HPDE6-E6E7 (cell line): Measurements from ENCODE around the gene MGST1.
"Not testable (repeated sequence)": the region's sequence is repeated elsewhere in the genome, so short reads cannot be mapped to it uniquely, and the experiment has no call there.

Experiments used
- DNase-seq: peaks from one replicate; pipeline ENCODE4 v3.0.0; 2011; ENCODE audit warnings: missing footprints; ENCODE audit errors: extremely low spot score

Gene MGST1

GRCh38 chr12:16352481-16352880 is 5.0 kb downstream of the MGST1 start:
- DNase-seq: no peak

GRCh38 chr12:16358878-16359277 is 11.4 kb downstream of the MGST1 start:
- DNase-seq: no peak

- DNase-seq: no peak
Measured at GRCh38 chr12:16359512-16360491, 12.4 kb downstream of the MGST1 start.

- no peak for DNase-seq
Measured at GRCh38 chr12:16361142-16361783, 13.8 kb downstream of the MGST1 start.

GRCh38 chr12:16362550-16362949 is 15.1 kb downstream of the MGST1 start:
- no peak for DNase-seq

- DNase-seq: no peak
Measured at GRCh38 chr12:16369156-16369555, 21.7 kb downstream of the MGST1 start.

GRCh38 chr12:16370096-16370495 is 22.7 kb downstream of the MGST1 start:
- no peak for DNase-seq

- DNase-seq: not testable (repeated sequence)
Measured at GRCh38 chr12:16382652-16383312, 35.3 kb downstream of the MGST1 start.

GRCh38 chr12:16384732-16385131 is 37.3 kb downstream of the MGST1 start:
- DNase-seq: no peak

GRCh38 chr12:16385782-16386646 is 38.6 kb downstream of the MGST1 start:
- DNase-seq: peak; percentile 34

GRCh38 chr12:16387919-16388318 is 40.5 kb downstream of the MGST1 start:
- DNase-seq: no peak

- DNase-seq: peak; percentile 20
Measured at GRCh38 chr12:16389594-16389993, 42.1 kb downstream of the MGST1 start.

- DNase-seq: no peak
Measured at GRCh38 chr12:16392846-16393535, 45.5 kb downstream of the MGST1 start.

GRCh38 chr12:16399101-16399500 is 51.7 kb downstream of the MGST1 start:
- DNase-seq: no peak

GRCh38 chr12:16401835-16402234 is 54.4 kb downstream of the MGST1 start:
- not testable (repeated sequence) for DNase-seq

- DNase-seq: no peak
Measured at GRCh38 chr12:16407346-16407745, 59.9 kb downstream of the MGST1 start.
